Naive thymus-derived CD4-positive, alpha-beta T cell (primary cell): ENCODE results near the gene PFKFB1. TPM values are rescaled to one million over a fixed set of nuclear protein-coding genes. Genes with fewer than 3 reads are reported as not detected.

Experiments
- ATAC-seq: fragments of 150-1000 bp; cut with Tn5 transposase; 2 replicates; pipeline ENCODE4 v1.10.0; 2021; ENCODE audit warnings: mild to moderate bottlenecking, moderate library complexity
- CTCF ChIA-PET: fragments of 350-600 bp; sonication (Branson Sonifier 250); formaldehyde crosslinking; loops from one replicate; lab custom pipeline; 2021; ENCODE audit warnings: antibody characterized with exemption; lab: Charles Lee
- POLR2A ChIA-PET: fragments of 350-600 bp; sonication (Branson Sonifier 250); formaldehyde crosslinking; loops from one replicate; lab custom pipeline; 2021; ENCODE audit warnings: antibody characterized with exemption, inconsistent platforms; lab: Charles Lee
- DNase-seq, 9 donors: peaks; one replicate each; pipeline versions ENCODE4 v3.0.0 to v3.0.0-alpha.2; 2020 to 2022; ENCODE audit warnings: mixed read lengths in 1 of 9
- H3K27ac ChIP-seq: one replicate; pipeline ENCODE4 v1.7.0; 2013; ENCODE audit warnings: mild to moderate bottlenecking, low read depth, low read length, moderate library complexity
- H3K27me3 ChIP-seq, 2 donors: one replicate each; pipeline ENCODE4 v1.7.0; 2013; ENCODE audit warnings: low read length in 2 of 2, mild to moderate bottlenecking in 2 of 2, moderate library complexity in 2 of 2; ENCODE audit not compliant: control insufficient read depth in 2 of 2, insufficient read depth in 2 of 2
- H3K36me3 ChIP-seq, 3 experiments: 1 replicate in 2 of 3; 2 replicates in 1 of 3; pipeline ENCODE4 v1.7.0; 2013; ENCODE audit warnings: low read length in 3 of 3, mild to moderate bottlenecking in 3 of 3, moderate library complexity in 1 of 3; ENCODE audit not compliant: insufficient read depth in 3 of 3, control insufficient read depth in 2 of 3
- H3K4me1 ChIP-seq, 2 donors: one replicate each; pipeline ENCODE4 v1.7.0; 2013; ENCODE audit warnings: low read length in 2 of 2, mild to moderate bottlenecking in 2 of 2, moderate library complexity in 1 of 2; ENCODE audit not compliant: control insufficient read depth in 2 of 2, insufficient read depth in 2 of 2
- H3K4me3 ChIP-seq: 2 replicates; pipeline ENCODE4 v1.7.0; 2013; ENCODE audit warnings: mild to moderate bottlenecking, low read length
- H3K9me3 ChIP-seq, 3 experiments: 1 replicate in 2 of 3; 2 replicates in 1 of 3; pipeline ENCODE4 v1.7.0; 2013; ENCODE audit warnings: low read length in 3 of 3; ENCODE audit not compliant: control insufficient read depth in 2 of 3
- H3K27ac Mint-ChIP-seq, 9 donors: one replicate each; pipeline ENCODE4 v1.8.0; 2020 to 2022; ENCODE audit warnings: mixed read lengths in 9 of 9, mild to moderate bottlenecking in 8 of 9, moderate library complexity in 5 of 9, inconsistent platforms in 2 of 9
- H3K27me3 Mint-ChIP-seq, 5 donors: one replicate each; pipeline ENCODE4 v1.8.0; 2021 to 2022; ENCODE audit warnings: mixed read lengths in 5 of 5, mild to moderate bottlenecking in 1 of 5
- H3K36me3 Mint-ChIP-seq, 5 donors: one replicate each; pipeline ENCODE4 v1.8.0; 2020 to 2022; ENCODE audit warnings: mixed read lengths in 5 of 5, mild to moderate bottlenecking in 3 of 5, inconsistent platforms in 1 of 5
- H3K4me1 Mint-ChIP-seq, 7 donors: one replicate each; pipeline ENCODE4 v1.8.0; 2020 to 2022; ENCODE audit warnings: mixed read lengths in 7 of 7, mild to moderate bottlenecking in 3 of 7, inconsistent platforms in 1 of 7
- H3K4me3 Mint-ChIP-seq, 10 donors: one replicate each; pipeline ENCODE4 v1.8.0; 2020 to 2022; ENCODE audit warnings: mild to moderate bottlenecking in 10 of 10, mixed read lengths in 10 of 10, moderate library complexity in 6 of 10, inconsistent platforms in 2 of 10
- H3K9me3 Mint-ChIP-seq, 11 donors: one replicate each; pipeline ENCODE4 v1.8.0; 2020 to 2022; ENCODE audit warnings: mixed read lengths in 11 of 11, mild to moderate bottlenecking in 4 of 11, inconsistent platforms in 1 of 11, moderate library complexity in 1 of 11
- intact Hi-C, 2 donors: fragments of 100-400 bp; cut with micrococcal nuclease; formaldehyde crosslinking; loops; one replicate each; pipeline ENCODE4 v1.15.1; 2023
- polyA plus RNA-seq, 2 donors: library from polyadenylated mRNA; unstranded; fragments of 300-500 nt; fragmentation: Illumina TruSeq; gene quantifications; one replicate each; pipeline ENCODE4 v1.2.3, GENCODE V29; 2021
- total RNA-seq, 6 experiments: library from RNA in 5 of 6; stranded (reverse) in 5 of 6; gene quantifications; 1 replicate in 5 of 6; 2 replicates in 1 of 6; pipeline ENCODE4 v1.2.3 and lab custom pipeline; 2021 to 2026

PFKFB1 gene
- total and polyA plus RNA-seq, 7 experiments from 2014 or later = 0.26 to 1.00 (median 0.64) TPM; not detected in 1

DNA sequence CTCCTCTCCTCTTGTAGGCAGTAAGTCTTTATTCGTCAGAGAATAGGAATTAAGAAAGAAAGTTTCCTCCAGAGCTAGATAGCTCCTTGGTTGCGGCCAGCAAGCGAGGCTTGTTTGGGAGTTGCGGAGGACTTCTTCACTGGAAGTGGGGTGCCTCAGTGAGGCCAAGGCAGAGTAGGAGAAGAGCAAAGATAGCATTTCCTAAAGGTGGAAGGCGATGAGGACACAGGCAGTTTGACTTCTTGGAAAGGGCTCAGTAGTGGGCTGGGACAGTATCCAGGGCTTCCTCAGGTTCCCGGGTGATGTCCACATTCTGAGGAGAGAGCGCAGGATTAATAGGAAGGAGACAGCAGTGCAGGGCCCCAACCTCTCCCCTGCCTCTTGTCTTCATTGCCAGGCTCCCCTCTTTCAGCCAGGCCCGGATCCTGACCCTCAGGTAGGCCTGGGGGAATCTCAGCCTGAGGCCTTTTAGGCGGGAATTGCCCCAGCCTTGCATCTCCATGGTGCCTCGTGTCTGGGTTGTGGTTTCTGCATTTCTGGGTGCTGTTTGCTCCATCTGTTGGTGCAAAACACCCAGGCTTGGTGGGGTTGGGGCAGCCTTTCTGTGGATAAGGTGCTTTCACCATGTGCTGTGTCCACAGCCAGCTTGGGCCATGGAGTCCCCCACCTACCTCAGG, 60.7 kb downstream of the PFKFB1 start:
- Histone ChIP-seq H3K9me3 (no peaks in the 10 kb centered on the region), H3K27me3 (no peaks in the 10 kb centered on the region), H3K36me3 (no peaks in the 10 kb centered on the region), H3K4me1 (no peaks in the 10 kb centered on the region), H3K4me3 (no peak overlapping the region), H3K27ac (no peak overlapping the region)
- CTCF ChIA-PET = no interaction called here
- POLR2A ChIA-PET = no interaction called here
- ATAC-seq (no peak), DNase-seq (no peak)
- Mint-ChIP-seq H3K4me1 (no peaks in the 10 kb centered on the region), H3K36me3 (no peaks in the 10 kb centered on the region), H3K4me3 (no peak overlapping the region), H3K27me3 (no peaks in the 10 kb centered on the region), H3K9me3 (peaks cover 0 to 2% (median 0%) of the 10 kb centered on the region in 11 donors), H3K27ac (no peak overlapping the region)
- intact Hi-C loops = no loop called here

DNA sequence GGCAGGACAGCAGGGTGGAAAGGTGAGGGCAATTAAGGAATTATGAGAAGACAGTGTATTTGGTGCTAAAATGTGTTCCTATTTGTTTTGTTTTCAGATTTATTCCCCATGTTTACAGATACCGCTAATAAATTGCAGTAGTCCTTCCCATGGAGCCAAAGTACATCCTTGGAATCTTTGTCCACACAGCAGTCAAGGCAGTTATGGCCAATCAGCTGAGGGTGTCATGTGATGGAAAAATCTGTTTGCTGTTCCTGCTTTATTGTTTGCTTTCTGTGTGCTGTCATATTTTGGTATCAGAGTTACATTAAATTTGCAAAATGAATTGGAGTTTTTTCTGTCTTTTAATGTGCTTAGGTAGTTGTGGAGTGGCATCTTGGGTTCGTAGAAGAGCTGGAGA, 62.9 kb downstream of the PFKFB1 start:
- Mint-ChIP-seq H3K4me3 (no peak overlapping the region), H3K27ac (no peak overlapping the region), H3K4me1 (no peaks in the 10 kb centered on the region), H3K9me3 (peaks cover 0 to 2% (median 0%) of the 10 kb centered on the region in 11 donors), H3K36me3 (no peaks in the 10 kb centered on the region), H3K27me3 (no peaks in the 10 kb centered on the region)
- Histone ChIP-seq H3K27me3 (no peaks in the 10 kb centered on the region), H3K4me3 (no peak overlapping the region), H3K36me3 (no peaks in the 10 kb centered on the region), H3K4me1 (no peaks in the 10 kb centered on the region), H3K27ac (no peak overlapping the region), H3K9me3 (no peaks in the 10 kb centered on the region)
- intact Hi-C loops = no loop called here
- ATAC-seq (no peak), DNase-seq (no peak)
- ChIA-PET CTCF (no interaction called here), POLR2A (no interaction called here)

- H3K36me3 ChIP-seq = no peaks in the 10 kb centered on the region
- no peak overlapping the region for H3K4me3 ChIP-seq
- Mint-ChIP-seq H3K4me3 (no peak overlapping the region), H3K27ac (no peak overlapping the region), H3K36me3 (no peaks in the 10 kb centered on the region), H3K27me3 (no peaks in the 10 kb centered on the region), H3K4me1 (no peaks in the 10 kb centered on the region), H3K9me3 (peaks cover 0 to 2% (median 0%) of the 10 kb centered on the region in 11 donors)
- H3K27ac ChIP-seq = no peak overlapping the region
- H3K27me3 ChIP-seq = no peaks in the 10 kb centered on the region
- ATAC-seq (no peak), DNase-seq (no peak)
- H3K4me1 ChIP-seq = no peaks in the 10 kb centered on the region
- intact Hi-C loops = no loop called here
- ChIA-PET POLR2A (no interaction called here), CTCF (no interaction called here)
- no peaks in the 10 kb centered on the region for H3K9me3 ChIP-seq
These were observed 63.5 kb downstream of the PFKFB1 start for GRCh38 chrX:54930291-54931049.

GRCh38 chrX:54928876-54929275, 65.1 kb downstream of the PFKFB1 start:
- ChIA-PET POLR2A (no interaction called here), CTCF (no interaction called here)
- no peaks in the 10 kb centered on the region for H3K36me3 ChIP-seq
- ATAC-seq = no peak
- Mint-ChIP-seq H3K36me3 (no peaks in the 10 kb centered on the region), H3K27ac (no peak overlapping the region), H3K9me3 (peaks cover 0 to 2% (median 0%) of the 10 kb centered on the region in 11 donors), H3K27me3 (no peaks in the 10 kb centered on the region), H3K4me3 (no peak overlapping the region), H3K4me1 (peaks cover 0 to 3% (median 0%) of the 10 kb centered on the region in 7 donors)
- no peak overlapping the region for H3K4me3 ChIP-seq
- H3K27me3 ChIP-seq = no peaks in the 10 kb centered on the region
- no peaks in the 10 kb centered on the region for H3K4me1 ChIP-seq
- no peak overlapping the region for H3K27ac ChIP-seq
- intact Hi-C loops = no loop called here
- no peaks in the 10 kb centered on the region for H3K9me3 ChIP-seq
- DNase-seq = no peak

- Mint-ChIP-seq H3K27me3 (no peaks in the 10 kb centered on the region), H3K27ac (no peak overlapping the region), H3K4me1 (peaks cover 0 to 5% (median 3%) of the 10 kb centered on the region in 7 donors), H3K4me3 (no peak overlapping the region), H3K9me3 (peaks cover 0 to 2% (median 0%) of the 10 kb centered on the region in 11 donors), H3K36me3 (no peaks in the 10 kb centered on the region)
- ChIA-PET POLR2A (no interaction called here), CTCF (no interaction called here)
- no peak for ATAC-seq
- H3K27ac ChIP-seq = no peak overlapping the region
- no peaks in the 10 kb centered on the region for H3K36me3 ChIP-seq
- H3K4me3 ChIP-seq = no peak overlapping the region
- peaks cover 0 to 7% of the 10 kb centered on the region in 2 donors for H3K4me1 ChIP-seq
- no peaks in the 10 kb centered on the region for H3K9me3 ChIP-seq
- intact Hi-C loops = no loop called here
- H3K27me3 ChIP-seq = no peaks in the 10 kb centered on the region
- DNase-seq = no peak
These were observed 67.0 kb downstream of the PFKFB1 start for GRCh38 chrX:54926978-54927377.

DNA sequence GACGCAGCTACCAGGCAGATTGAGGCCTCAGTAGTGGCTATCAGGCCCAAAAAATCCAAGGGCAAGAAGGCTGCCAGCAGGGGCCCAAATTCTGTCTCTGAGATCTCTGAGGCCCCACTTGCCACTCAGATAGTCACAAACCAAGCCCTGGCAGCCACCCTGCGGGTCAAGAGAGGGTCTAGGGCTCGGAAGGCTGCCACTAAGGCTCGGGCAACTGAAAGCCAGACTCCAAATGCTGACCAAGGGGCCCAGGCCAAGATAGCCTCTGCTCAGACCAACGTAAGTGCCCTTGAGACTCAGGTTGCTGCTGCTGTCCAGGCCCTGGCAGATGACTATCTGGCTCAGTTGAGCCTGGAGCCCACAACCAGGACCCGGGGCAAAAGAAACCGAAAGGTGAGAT, 70.6 kb downstream of the PFKFB1 start:
- Histone ChIP-seq H3K27ac (no peak overlapping the region), H3K4me1 (peaks cover 0 to 9% of the 10 kb centered on the region in 2 donors), H3K9me3 (no peaks in the 10 kb centered on the region), H3K27me3 (no peaks in the 10 kb centered on the region), H3K4me3 (no peak overlapping the region), H3K36me3 (no peaks in the 10 kb centered on the region)
- Mint-ChIP-seq H3K27me3 (peaks cover 0 to 13% (median 0%) of the 10 kb centered on the region in 5 donors), H3K4me3 (no peak overlapping the region), H3K36me3 (no peaks in the 10 kb centered on the region), H3K27ac (no peak overlapping the region), H3K4me1 (peaks cover 11 to 23% (median 16%) of the 10 kb centered on the region in 7 donors), H3K9me3 (peaks cover 0 to 2% (median 0%) of the 10 kb centered on the region in 11 donors)
- DNase-seq (no peak), ATAC-seq (no peak)
- intact Hi-C loops = loop anchor here (2.0 to 5.0 kb wide), 2 partner anchors 74 to 741 kb away; partner anchors contain the start of gene FAM120C (in 1 of the 2)
- ChIA-PET POLR2A (no interaction called here), CTCF (no interaction called here)
